H9 (cell line): ENCODE results near the gene WDR73. TPM values are rescaled to one million over a fixed set of nuclear protein-coding genes. Genes with fewer than 3 reads are reported as not detected.
A peak's percentile ranks its signal among the peaks of the same experiment; 100 is the strongest.

Experiments used
- DNase-seq: peaks from one replicate; pipeline ENCODE4 v3.0.0-alpha.2; 2017
- H2AFZ ChIP-seq: one replicate; pipeline ENCODE4 v1.6.1; 2013; ENCODE audit warnings: mild to moderate bottlenecking, low read length, control low read depth, moderate library complexity
- H2AK5ac ChIP-seq: 2 replicates; pipeline ENCODE4 v1.6.1; 2013; ENCODE audit warnings: low read length, control low read depth, mixed read lengths; ENCODE audit not compliant: insufficient read length
- H2BK120ac ChIP-seq: one replicate; pipeline ENCODE4 v1.6.1; 2013; ENCODE audit warnings: low read depth, mild to moderate bottlenecking, low read length, control low read depth, inconsistent platforms; ENCODE audit not compliant: poor library complexity, severe bottlenecking
- H2BK12ac ChIP-seq: 2 replicates; pipeline ENCODE4 v1.6.1; 2013; ENCODE audit warnings: low read length, control low read depth, mixed read lengths, low read depth; ENCODE audit not compliant: insufficient read length
- H2BK15ac ChIP-seq: 2 replicates; pipeline ENCODE4 v1.6.1; 2013; ENCODE audit warnings: low read depth, low read length, control low read depth
- H2BK20ac ChIP-seq: one replicate; pipeline ENCODE4 v1.6.1; 2013; ENCODE audit warnings: low read depth, mild to moderate bottlenecking, low read length, control low read depth, inconsistent platforms; ENCODE audit not compliant: poor library complexity, severe bottlenecking
- H2BK5ac ChIP-seq: 2 replicates; pipeline ENCODE4 v1.6.1; 2013; ENCODE audit warnings: low read length, control low read depth, mixed read lengths; ENCODE audit not compliant: insufficient read length
- H3K14ac ChIP-seq: 2 replicates; pipeline ENCODE4 v1.6.1; 2013; ENCODE audit warnings: low read length, control low read depth; ENCODE audit not compliant: insufficient read depth
- H3K18ac ChIP-seq: 2 replicates; pipeline ENCODE4 v1.6.1; 2013; ENCODE audit warnings: low read depth, mild to moderate bottlenecking, mixed read lengths, low read length, control low read depth; ENCODE audit not compliant: insufficient read length
- H3K23ac ChIP-seq: 2 replicates; pipeline ENCODE4 v1.6.1; 2013; ENCODE audit warnings: low read length, control low read depth, mixed read lengths, low read depth; ENCODE audit not compliant: insufficient read length
- H3K23me2 ChIP-seq: 2 replicates; pipeline ENCODE4 v1.6.1; 2013; ENCODE audit warnings: low read depth, mild to moderate bottlenecking, mixed read lengths, low read length, control low read depth; ENCODE audit not compliant: insufficient read length, poor library complexity, severe bottlenecking
- H3K27ac ChIP-seq: 2 replicates; pipeline ENCODE4 v1.5.1; 2013; ENCODE audit warnings: low read length, control low read depth, mixed read lengths, low read depth; ENCODE audit not compliant: insufficient read length
- H3K27me3 ChIP-seq: 2 replicates; pipeline ENCODE4 v1.6.1; 2013; ENCODE audit warnings: low read length, control low read depth, inconsistent platforms; ENCODE audit not compliant: insufficient read depth
- H3K4ac ChIP-seq: 2 replicates; pipeline ENCODE4 v1.6.1; 2013; ENCODE audit warnings: low read depth, mild to moderate bottlenecking, control low read depth, inconsistent platforms, low read length, moderate library complexity
- H3K4me1 ChIP-seq: 2 replicates; pipeline ENCODE4 v1.6.1; 2013; ENCODE audit warnings: low read length, control low read depth, inconsistent platforms; ENCODE audit not compliant: insufficient read depth
- H3K4me2 ChIP-seq: 2 replicates; pipeline ENCODE4 v1.6.1; 2013; ENCODE audit warnings: low read length, control low read depth, mixed read lengths; ENCODE audit not compliant: insufficient read length, insufficient read depth
- H3K56ac ChIP-seq: 2 replicates; pipeline ENCODE4 v1.6.1; 2013; ENCODE audit warnings: low read depth, mild to moderate bottlenecking, mixed read lengths, low read length, control low read depth; ENCODE audit not compliant: insufficient read length
- H3K79me1 ChIP-seq: 2 replicates; pipeline ENCODE4 v1.6.1; 2013; ENCODE audit warnings: low read depth, mild to moderate bottlenecking, moderate library complexity, low read length, control low read depth, inconsistent platforms; ENCODE audit not compliant: insufficient read depth, poor library complexity, severe bottlenecking
- H3K79me2 ChIP-seq: 2 replicates; pipeline ENCODE4 v1.6.1; 2013; ENCODE audit warnings: low read length, control low read depth, inconsistent platforms; ENCODE audit not compliant: insufficient read depth
- H3K9ac ChIP-seq: 2 replicates; pipeline ENCODE4 v1.6.1; 2013; ENCODE audit warnings: low read length, control low read depth, mixed read lengths; ENCODE audit not compliant: insufficient read length; ENCODE audit errors: extremely low read depth
- H3K9me3 ChIP-seq: one replicate; pipeline ENCODE4 v1.6.1; 2013; ENCODE audit warnings: low read depth, low read length, inconsistent platforms; ENCODE audit not compliant: control insufficient read depth
- H3T11ph ChIP-seq: one replicate; pipeline ENCODE4 v1.6.1; 2013; ENCODE audit warnings: mild to moderate bottlenecking, low read length, control low read depth, inconsistent platforms
- H4K20me1 ChIP-seq: one replicate; pipeline ENCODE4 v1.6.1; 2013; ENCODE audit not compliant: control insufficient read depth, insufficient read length, insufficient read depth
- H4K5ac ChIP-seq: 2 replicates; pipeline ENCODE4 v1.6.1; 2013; ENCODE audit warnings: low read depth, mild to moderate bottlenecking, mixed read lengths, low read length, control low read depth; ENCODE audit not compliant: insufficient read length
- H4K8ac ChIP-seq: replicated peaks from 2 replicates; pipeline ENCODE4 v1.6.1; 2013; ENCODE audit warnings: low read length, control low read depth, mixed read lengths, low read depth; ENCODE audit not compliant: insufficient read length
- H4K91ac ChIP-seq: 2 replicates; pipeline ENCODE4 v1.6.1; 2013; ENCODE audit warnings: low read depth, mild to moderate bottlenecking, moderate library complexity, mixed read lengths, low read length, control low read depth; ENCODE audit not compliant: insufficient read length
- H3K27ac Mint-ChIP-seq, 3 experiments: 2 replicates in 2 of 3; 3 replicates in 1 of 3; pipeline ENCODE4 v1.8.0; 2020 to 2021; ENCODE audit warnings: mixed read lengths in 3 of 3, mild to moderate bottlenecking in 1 of 3, moderate library complexity in 1 of 3
- H3K27me3 Mint-ChIP-seq: 2 replicates; pipeline ENCODE4 v1.8.0; 2021; ENCODE audit warnings: low read depth, mild to moderate bottlenecking, moderate library complexity, mixed read lengths
- H3K36me3 Mint-ChIP-seq, 3 experiments: 2 replicates in 2 of 3; 3 replicates in 1 of 3; pipeline ENCODE4 v1.8.0; 2020 to 2021; ENCODE audit warnings: low read depth in 3 of 3, mixed read lengths in 3 of 3; ENCODE audit not compliant: insufficient read depth in 1 of 3
- H3K4me1 Mint-ChIP-seq, 2 experiments: 2 replicates each; pipeline ENCODE4 v1.8.0; 2020; ENCODE audit warnings: mixed read lengths in 2 of 2
- H3K4me3 Mint-ChIP-seq, 2 experiments: 2 replicates in 1 of 2; 3 replicates in 1 of 2; pipeline ENCODE4 v1.8.0; 2020 to 2021; ENCODE audit warnings: mild to moderate bottlenecking in 2 of 2, mixed read lengths in 2 of 2, moderate library complexity in 1 of 2
- H3K9me3 Mint-ChIP-seq, 2 experiments: 2 replicates in 1 of 2; 3 replicates in 1 of 2; pipeline ENCODE4 v1.8.0; 2020; ENCODE audit warnings: mild to moderate bottlenecking in 2 of 2, mixed read lengths in 2 of 2, moderate library complexity in 1 of 2
- WGBS: extraction: QIAGEN DNeasy Blood & Tissue Kit; methylation state at CpG from one replicate; pipeline ENCODE4 v1.1.7; 2013; ENCODE audit warnings: missing lambda C conversion rate, low lambda C conversion rate, mixed read lengths; ENCODE audit not compliant: insufficient read length; ENCODE audit errors: extremely low coverage; 5-methylcytosine and 5-hydroxymethylcytosine counted together
- total RNA-seq: library from RNA; stranded (reverse); gene quantifications from 2 replicates; pipeline ENCODE4 v1.2.1, GENCODE V29; 2021
- TF ChIP-seq, protein P1 (sequence below): fragments of 200-600 bp; sonication (generic); conservative IDR thresholded peaks from 3 replicates; pipeline ENCODE4 v1.8.0; 2021; ENCODE audit warnings: antibody characterized with exemption, mild to moderate bottlenecking

The WDR73 gene
- total RNA-seq, 1 experiment from 2014 or later: 41.6 TPM

DNA sequence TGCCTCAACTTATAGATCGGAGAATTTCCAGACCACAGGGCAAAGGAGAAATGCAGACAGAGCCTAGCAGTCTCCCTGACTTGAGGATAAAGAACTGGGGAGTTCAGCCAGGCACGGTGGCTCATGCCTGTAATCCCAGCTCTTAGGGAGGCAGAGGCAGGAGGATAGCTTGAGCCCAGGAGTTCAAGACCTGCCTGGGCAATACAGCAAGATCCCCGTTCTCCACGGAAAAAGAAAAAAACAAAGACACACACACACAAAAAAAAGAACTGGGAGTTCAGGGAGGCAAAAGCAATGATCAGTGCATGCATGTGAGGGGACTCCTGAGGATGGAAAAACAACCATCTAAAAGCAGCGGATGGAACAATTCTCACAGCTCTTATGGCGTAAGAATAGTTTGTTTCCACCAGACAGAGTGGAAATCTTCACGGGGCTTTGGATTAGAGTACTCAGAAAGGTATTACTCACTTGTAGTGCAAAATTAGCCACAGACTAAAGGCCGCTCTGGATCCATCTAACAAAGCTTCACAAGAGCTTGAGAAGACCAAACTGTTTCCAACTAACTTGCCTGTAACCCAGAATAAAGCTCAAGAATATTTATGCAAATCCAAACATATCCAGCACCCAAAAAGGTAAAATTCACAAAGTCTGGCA is 45.6 kb upstream of the WDR73 start:
- H3K9me3 ChIP-seq: no peaks in the 10 kb centered on the region
- no peak overlapping the region for H3K27ac ChIP-seq
- H3K14ac ChIP-seq: no peak overlapping the region
- no peak overlapping the region for H3K23ac ChIP-seq
- no peak overlapping the region for H2BK120ac ChIP-seq
- no peak overlapping the region for H4K91ac ChIP-seq
- H3K79me2 ChIP-seq: peaks cover 30% of the 10 kb centered on the region; the same call in 1 of the 2 replicates
- no peak overlapping the region for H2BK15ac ChIP-seq
- H3K23me2 ChIP-seq: no peaks in the 10 kb centered on the region
- H3K18ac ChIP-seq: no peak overlapping the region
- H3K4me1 Mint-ChIP-seq: no peaks in the 10 kb centered on the region
- H3K27ac Mint-ChIP-seq: peak overlapping the region in 2 of 3 experiments; percentile 44 to 46; a peak in 5 of 7 replicates
- no peak for DNase-seq
- no peak overlapping the region for H3T11ph ChIP-seq
- H4K5ac ChIP-seq: no peak overlapping the region
- H3K79me1 ChIP-seq: peaks cover 9% of the 10 kb centered on the region
- H3K4me1 ChIP-seq: no peaks in the 10 kb centered on the region
- no peaks in the 10 kb centered on the region for H3K27me3 ChIP-seq
- H3K27me3 Mint-ChIP-seq: no peaks in the 10 kb centered on the region
- TF ChIP-seq, protein P1, sequence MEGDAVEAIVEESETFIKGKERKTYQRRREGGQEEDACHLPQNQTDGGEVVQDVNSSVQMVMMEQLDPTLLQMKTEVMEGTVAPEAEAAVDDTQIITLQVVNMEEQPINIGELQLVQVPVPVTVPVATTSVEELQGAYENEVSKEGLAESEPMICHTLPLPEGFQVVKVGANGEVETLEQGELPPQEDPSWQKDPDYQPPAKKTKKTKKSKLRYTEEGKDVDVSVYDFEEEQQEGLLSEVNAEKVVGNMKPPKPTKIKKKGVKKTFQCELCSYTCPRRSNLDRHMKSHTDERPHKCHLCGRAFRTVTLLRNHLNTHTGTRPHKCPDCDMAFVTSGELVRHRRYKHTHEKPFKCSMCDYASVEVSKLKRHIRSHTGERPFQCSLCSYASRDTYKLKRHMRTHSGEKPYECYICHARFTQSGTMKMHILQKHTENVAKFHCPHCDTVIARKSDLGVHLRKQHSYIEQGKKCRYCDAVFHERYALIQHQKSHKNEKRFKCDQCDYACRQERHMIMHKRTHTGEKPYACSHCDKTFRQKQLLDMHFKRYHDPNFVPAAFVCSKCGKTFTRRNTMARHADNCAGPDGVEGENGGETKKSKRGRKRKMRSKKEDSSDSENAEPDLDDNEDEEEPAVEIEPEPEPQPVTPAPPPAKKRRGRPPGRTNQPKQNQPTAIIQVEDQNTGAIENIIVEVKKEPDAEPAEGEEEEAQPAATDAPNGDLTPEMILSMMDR: no peak
- no peak overlapping the region for H3K4ac ChIP-seq
- H2AK5ac ChIP-seq: no peak overlapping the region
- H2AFZ ChIP-seq: no peak overlapping the region
- no peak overlapping the region for H4K8ac ChIP-seq
- H3K36me3 Mint-ChIP-seq: peaks cover 0 to 6% (median 0%) of the 10 kb centered on the region in 3 experiments; a peak in 2 of 7 replicates
- no CpG with 5 or more reads among the region's 8 CpGs for WGBS
- no peak overlapping the region for H3K9ac ChIP-seq
- no peaks in the 10 kb centered on the region for H4K20me1 ChIP-seq
- H3K4me3 Mint-ChIP-seq: no peak overlapping the region
- H2BK12ac ChIP-seq: no peak overlapping the region
- H2BK5ac ChIP-seq: no peak overlapping the region
- no peaks in the 10 kb centered on the region for H3K9me3 Mint-ChIP-seq
- H2BK20ac ChIP-seq: no peak overlapping the region
- no peak overlapping the region for H3K56ac ChIP-seq
- no peak overlapping the region for H3K4me2 ChIP-seq
